ENCODE measurements around the gene MAPK7. TPM values are rescaled to one million over a fixed set of nuclear protein-coding genes. Genes with fewer than 3 reads are reported as not detected.

Gene MAPK7
- total and polyA plus RNA-seq, 2 experiments from 2014 or later: 26.1 to 49.0 TPM

DNA sequence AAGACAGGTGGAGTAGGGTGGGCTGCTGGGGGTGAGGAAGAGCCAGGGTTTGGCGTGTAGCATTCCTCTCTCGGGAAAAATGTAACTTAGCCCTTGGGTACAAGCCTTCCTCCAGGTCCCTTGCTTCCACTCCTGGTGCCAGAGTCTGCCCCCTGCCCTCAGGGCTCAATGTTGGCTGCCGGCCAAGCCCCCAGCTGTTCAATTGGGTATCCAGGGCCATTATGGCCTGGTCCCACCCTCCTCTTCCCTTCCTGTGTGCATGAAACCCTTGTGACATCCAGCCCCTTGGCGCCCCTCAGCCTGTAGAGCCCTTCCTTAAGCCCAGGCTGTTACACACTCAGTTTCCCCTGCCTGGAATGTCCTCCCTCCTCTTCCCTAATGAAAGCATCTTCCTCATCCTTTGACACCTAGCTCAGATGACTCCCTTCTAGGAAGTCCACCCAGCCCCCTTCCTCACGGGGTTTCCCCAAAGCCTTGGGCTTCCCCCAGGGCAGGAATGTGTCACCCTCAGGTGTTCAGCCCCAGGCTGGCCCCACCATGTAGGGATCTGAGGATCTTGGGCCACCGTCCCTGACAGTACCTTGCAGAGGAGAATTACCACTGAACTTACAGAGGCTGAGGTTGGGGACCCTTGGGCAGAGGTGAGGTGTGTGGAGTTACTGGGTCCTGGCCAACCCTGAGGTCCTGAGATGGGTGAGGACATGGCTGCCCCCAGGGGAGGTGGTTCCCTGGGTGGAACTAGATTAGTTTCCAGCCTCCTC is 45.7 kb upstream of the MAPK7 start:
- no peak for DNase-seq (ENCODE audit: low spot score)
- H3K36me3 ChIP-seq (replicated peaks; ENCODE audit: insufficient read depth, low read depth): no peaks in the 10 kb centered on the region
- no peak overlapping the region for H3K4me2 ChIP-seq
- H3K4me3 ChIP-seq: no peak overlapping the region
- no peaks in the 10 kb centered on the region for H3K9me2 ChIP-seq (replicated peaks; ENCODE audit: insufficient read depth)
- no peaks in the 10 kb centered on the region for H3K79me2 ChIP-seq
- no peak overlapping the region for H3K27ac ChIP-seq
- no peaks in the 10 kb centered on the region for H3K27me3 ChIP-seq
- no peaks in the 10 kb centered on the region for H3K9me3 ChIP-seq (ENCODE audit: low read depth)
- TF ChIP-seq, protein P1, sequence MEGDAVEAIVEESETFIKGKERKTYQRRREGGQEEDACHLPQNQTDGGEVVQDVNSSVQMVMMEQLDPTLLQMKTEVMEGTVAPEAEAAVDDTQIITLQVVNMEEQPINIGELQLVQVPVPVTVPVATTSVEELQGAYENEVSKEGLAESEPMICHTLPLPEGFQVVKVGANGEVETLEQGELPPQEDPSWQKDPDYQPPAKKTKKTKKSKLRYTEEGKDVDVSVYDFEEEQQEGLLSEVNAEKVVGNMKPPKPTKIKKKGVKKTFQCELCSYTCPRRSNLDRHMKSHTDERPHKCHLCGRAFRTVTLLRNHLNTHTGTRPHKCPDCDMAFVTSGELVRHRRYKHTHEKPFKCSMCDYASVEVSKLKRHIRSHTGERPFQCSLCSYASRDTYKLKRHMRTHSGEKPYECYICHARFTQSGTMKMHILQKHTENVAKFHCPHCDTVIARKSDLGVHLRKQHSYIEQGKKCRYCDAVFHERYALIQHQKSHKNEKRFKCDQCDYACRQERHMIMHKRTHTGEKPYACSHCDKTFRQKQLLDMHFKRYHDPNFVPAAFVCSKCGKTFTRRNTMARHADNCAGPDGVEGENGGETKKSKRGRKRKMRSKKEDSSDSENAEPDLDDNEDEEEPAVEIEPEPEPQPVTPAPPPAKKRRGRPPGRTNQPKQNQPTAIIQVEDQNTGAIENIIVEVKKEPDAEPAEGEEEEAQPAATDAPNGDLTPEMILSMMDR (IDR thresholded peaks at IDR 0.05; ENCODE audit: poor library complexity): no peak
- TF ChIP-seq EZH2phosphoT487 (IDR thresholded peaks at IDR 0.05; ENCODE audit: low read depth, severe bottlenecking, unreplicated experiment) (no peak), EZH2 (IDR thresholded peaks at IDR 0.05; ENCODE audit: borderline replicate concordance) (no peak)
- H2AFZ ChIP-seq: no peak overlapping the region
- H3K4me1 ChIP-seq (ENCODE audit: insufficient read depth): peaks cover 4% of the 10 kb centered on the region
- 86% methylated on average over 6 of the region's 6 CpGs for WGBS (ENCODE audit: low lambda C conversion rate, missing lambda C conversion rate)
- H4K20me1 ChIP-seq (ENCODE audit: insufficient read depth, poor library complexity, severe bottlenecking): no peaks in the 10 kb centered on the region

DNA sequence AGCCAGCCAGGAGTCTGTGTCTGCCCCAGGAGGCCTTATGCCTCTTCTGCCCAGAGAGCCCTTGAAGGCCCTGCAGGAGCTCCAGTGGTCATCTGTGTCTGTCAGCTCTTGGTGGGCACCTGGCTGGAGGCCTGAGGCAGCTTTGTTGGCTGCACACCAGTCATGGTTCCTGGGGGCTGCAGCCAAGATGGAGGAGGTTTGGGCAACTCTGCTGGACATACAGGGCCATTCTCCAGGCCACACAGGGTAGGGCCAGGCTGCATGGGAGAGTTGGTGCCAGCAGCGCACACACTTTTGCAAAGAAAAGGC is 45.2 kb upstream of the MAPK7 start:
- DNase-seq (ENCODE audit: low spot score): no peak
- H4K20me1 ChIP-seq (ENCODE audit: insufficient read depth, poor library complexity, severe bottlenecking): no peaks in the 10 kb centered on the region
- H3K79me2 ChIP-seq: no peaks in the 10 kb centered on the region
- no peak overlapping the region for H2AFZ ChIP-seq
- no peaks in the 10 kb centered on the region for H3K27me3 ChIP-seq
- H3K9me2 ChIP-seq (replicated peaks; ENCODE audit: insufficient read depth): no peaks in the 10 kb centered on the region
- no peak overlapping the region for H3K27ac ChIP-seq
- WGBS (ENCODE audit: low lambda C conversion rate, missing lambda C conversion rate): 100% methylated on average over 1 of the region's 1 CpG
- H3K4me1 ChIP-seq (ENCODE audit: insufficient read depth): peaks cover 9% of the 10 kb centered on the region
- no peak overlapping the region for H3K4me2 ChIP-seq
- TF ChIP-seq, protein P1 (IDR thresholded peaks at IDR 0.05; ENCODE audit: poor library complexity): no peak
- TF ChIP-seq EZH2phosphoT487 (IDR thresholded peaks at IDR 0.05; ENCODE audit: low read depth, severe bottlenecking, unreplicated experiment): no peak
- no peak for TF ChIP-seq EZH2 (IDR thresholded peaks at IDR 0.05; ENCODE audit: borderline replicate concordance)
- H3K36me3 ChIP-seq (replicated peaks; ENCODE audit: insufficient read depth, low read depth): no peaks in the 10 kb centered on the region
- H3K4me3 ChIP-seq: no peak overlapping the region
- H3K9me3 ChIP-seq (ENCODE audit: low read depth): no peaks in the 10 kb centered on the region

DNA sequence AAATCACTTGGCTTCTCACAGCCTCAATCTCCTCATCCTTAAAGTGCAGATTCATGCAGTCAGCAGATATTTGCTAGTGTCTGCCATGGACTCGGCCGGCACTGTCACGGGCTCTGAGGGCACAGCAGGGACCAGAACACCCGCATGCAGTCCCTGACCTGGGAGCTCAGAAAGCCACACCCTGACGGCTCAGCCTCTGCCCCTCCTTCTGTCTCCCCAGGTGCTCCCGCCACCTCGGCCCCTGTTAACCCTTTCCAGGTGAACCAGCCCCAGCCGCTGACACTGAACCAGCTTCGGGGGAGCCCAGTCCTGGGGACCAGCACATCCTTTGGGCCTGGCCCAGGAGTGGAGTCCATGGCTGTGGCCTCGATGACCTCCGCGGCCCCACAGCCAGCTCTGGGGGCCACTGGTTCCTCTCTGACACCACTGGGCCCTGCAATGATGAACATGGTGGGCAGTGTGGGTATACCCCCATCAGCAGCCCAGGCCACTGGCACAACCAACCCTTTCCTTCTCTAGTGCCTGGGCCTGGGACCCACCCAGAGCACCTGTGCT is 44.5 kb upstream of the MAPK7 start:
- Histone ChIP-seq H3K79me2 (no peaks in the 10 kb centered on the region), H2AFZ (no peak overlapping the region), H3K36me3 (replicated peaks; ENCODE audit: insufficient read depth, low read depth) (no peaks in the 10 kb centered on the region), H4K20me1 (ENCODE audit: insufficient read depth, poor library complexity, severe bottlenecking) (no peaks in the 10 kb centered on the region), H3K27me3 (no peaks in the 10 kb centered on the region), H3K27ac (no peak overlapping the region), H3K9me2 (replicated peaks; ENCODE audit: insufficient read depth) (no peaks in the 10 kb centered on the region), H3K9me3 (ENCODE audit: low read depth) (no peaks in the 10 kb centered on the region), H3K4me1 (ENCODE audit: insufficient read depth) (peaks cover 13% of the 10 kb centered on the region), H3K4me2 (no peak overlapping the region), H3K4me3 (no peak overlapping the region)
- TF ChIP-seq EZH2 (IDR thresholded peaks at IDR 0.05; ENCODE audit: borderline replicate concordance) (no peak), EZH2phosphoT487 (IDR thresholded peaks at IDR 0.05; ENCODE audit: low read depth, severe bottlenecking, unreplicated experiment) (no peak)
- TF ChIP-seq, protein P1 (IDR thresholded peaks at IDR 0.05; ENCODE audit: poor library complexity): no peak
- WGBS (ENCODE audit: low lambda C conversion rate, missing lambda C conversion rate): 89% methylated on average over 12 of the region's 12 CpGs
- DNase-seq (ENCODE audit: low spot score): peak; percentile 3
